GM12872 (cell line): ENCODE measurements around the gene MGAT1.

Experiments
- CTCF ChIP-seq: IDR thresholded peaks from 3 replicates; pipeline ENCODE4 v1.5.1; 2011; ENCODE audit warnings: low read depth, mild to moderate bottlenecking, low read length, moderate library complexity; ENCODE audit not compliant: insufficient read depth

Gene MGAT1

GRCh38 chr5:180783340-180784052 lies 19.1 kb downstream of the MGAT1 start:
- no peak for TF ChIP-seq CTCF

- TF ChIP-seq CTCF = no peak
Measured at GRCh38 chr5:180782748-180783147, 19.9 kb downstream of the MGAT1 start.

- TF ChIP-seq CTCF = no peak
Measured at GRCh38 chr5:180779985-180780610, 22.5 kb downstream of the MGAT1 start.

- no peak for TF ChIP-seq CTCF
Measured at GRCh38 chr5:180777475-180777874, 25.1 kb downstream of the MGAT1 start.

DNA sequence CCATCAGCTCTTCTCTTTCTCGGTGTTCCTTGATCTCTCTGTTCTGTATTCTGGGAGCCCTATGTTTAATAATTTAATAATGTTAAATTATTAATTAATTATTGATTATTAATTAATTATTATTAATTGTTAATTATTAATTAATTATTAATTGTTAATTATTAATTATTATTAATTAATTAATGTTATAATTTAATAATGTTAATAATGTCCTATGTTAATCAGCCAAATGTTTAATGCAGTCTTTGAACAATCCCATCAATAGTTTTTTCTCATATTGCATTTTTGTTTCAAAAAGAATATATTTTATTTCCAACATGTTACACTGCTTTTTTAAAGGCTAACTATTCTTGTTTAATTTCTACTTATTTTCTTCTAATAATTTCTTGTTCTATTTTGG lies 26.2 kb downstream of the MGAT1 start:
- no peak for TF ChIP-seq CTCF

DNA sequence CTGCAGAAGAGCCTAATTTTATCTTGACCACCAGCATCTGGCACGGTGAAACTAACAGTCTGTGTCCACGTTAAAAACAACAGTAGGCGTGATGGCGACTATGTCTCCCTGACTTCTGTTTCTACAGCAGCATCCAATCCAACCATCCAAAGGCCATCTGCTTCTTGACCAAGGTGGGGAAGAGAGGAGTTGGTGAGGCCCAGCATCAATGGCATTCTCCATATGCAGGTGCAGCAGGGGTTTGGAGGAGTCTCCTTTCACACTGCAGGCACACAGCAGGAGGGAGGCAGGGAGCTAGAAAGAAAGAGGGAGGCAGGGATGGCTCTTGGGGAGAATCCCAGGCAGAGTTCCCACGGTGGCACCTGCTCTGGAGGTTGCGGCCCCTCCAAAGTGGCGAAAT lies 27.0 kb downstream of the MGAT1 start:
- no peak for TF ChIP-seq CTCF

- TF ChIP-seq CTCF = no peak
Measured at GRCh38 chr5:180771839-180772238, 30.8 kb downstream of the MGAT1 start.
